ENCODE data around the gene SP100.

SP100 gene

DNA sequence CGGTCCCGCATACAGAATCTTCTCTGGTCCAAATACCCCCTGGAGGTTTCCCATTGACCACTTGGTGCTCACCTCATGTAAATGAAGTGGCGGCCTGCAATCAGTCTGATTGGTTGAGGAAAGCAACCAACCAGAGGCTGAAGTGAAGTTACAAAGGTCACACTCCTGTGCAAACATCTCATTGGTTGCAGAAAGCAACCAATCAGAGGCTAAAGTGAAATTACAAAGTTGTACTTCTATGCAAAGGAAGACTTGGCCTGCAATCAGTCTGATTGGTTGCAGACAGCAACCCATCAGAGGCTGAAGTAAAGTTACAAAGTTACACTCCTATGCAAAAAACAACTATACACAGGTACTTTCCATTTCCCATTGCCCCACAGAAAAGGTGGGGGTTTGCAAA lies 2.5 kb upstream of the SP100 start:
- Histone ChIP-seq H4K20me1 (peaks cover 0 to 12% (median 0%) of the 10 kb centered on the region in 11 experiments; a peak in 10 of 22 replicates), H3K4me3 (no peak overlapping the region), H3K4me1 (peaks cover 45 to 80% (median 54%) of the 10 kb centered on the region in 10 experiments), H3K27ac (no peak overlapping the region), H3K9ac (no peak overlapping the region), H3K36me3 (peaks cover 0 to 3% (median 0%) of the 10 kb centered on the region in 11 experiments; a peak in 1 of 22 replicates), H3K4me2 (peak overlapping the region in 5 of 11 experiments; percentile 78 to 98 (median 94); a peak in 10 of 22 replicates), H3K9me3 (replicated peaks in 1 of 11) (no peaks in the 10 kb centered on the region), H3K27me3 (no peaks in the 10 kb centered on the region)
- TF ChIP-seq Cebpa-rat (IDR thresholded peaks at IDR 0.05), result no peak

DNA sequence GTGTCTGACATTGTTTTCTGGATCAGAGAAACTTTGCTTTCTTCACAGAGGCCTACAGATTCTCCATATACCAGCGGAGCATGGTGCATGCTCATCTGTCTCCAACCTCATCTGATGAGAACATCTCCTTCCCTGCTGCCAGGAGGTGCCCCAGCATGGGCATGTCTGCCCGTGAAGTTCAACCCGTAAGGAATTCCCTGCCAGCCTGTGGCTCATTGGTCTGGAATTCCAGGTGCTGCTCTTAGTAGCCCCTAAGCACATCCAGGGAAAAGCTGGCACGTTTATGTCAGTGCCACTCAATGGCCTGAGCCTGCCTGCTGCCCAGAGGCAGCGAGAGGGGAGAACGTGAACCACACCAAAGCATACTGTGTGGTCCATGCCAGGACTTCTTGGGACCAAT lies 1.7 kb upstream of the SP100 start:
- Histone ChIP-seq H3K4me3 (no peak overlapping the region), H3K27me3 (no peaks in the 10 kb centered on the region), H3K36me3 (peaks cover 0 to 10% (median 4%) of the 10 kb centered on the region in 11 experiments; a peak in 8 of 22 replicates), H3K27ac (peak overlapping the region in 5 of 11 experiments; percentile 15 to 96 (median 89); a peak in 6 of 22 replicates), H3K4me1 (peaks cover 49 to 80% (median 61%) of the 10 kb centered on the region in 10 experiments), H4K20me1 (peaks cover 0 to 20% (median 3%) of the 10 kb centered on the region in 11 experiments; a peak in 11 of 22 replicates), H3K9ac (no peak overlapping the region), H3K9me3 (replicated peaks in 1 of 11) (no peaks in the 10 kb centered on the region), H3K4me2 (peak overlapping the region in 6 of 11 experiments; percentile 78 to 98 (median 90); a peak in 11 of 22 replicates)
- TF ChIP-seq Cebpa-rat (IDR thresholded peaks at IDR 0.05), result no peak

DNA sequence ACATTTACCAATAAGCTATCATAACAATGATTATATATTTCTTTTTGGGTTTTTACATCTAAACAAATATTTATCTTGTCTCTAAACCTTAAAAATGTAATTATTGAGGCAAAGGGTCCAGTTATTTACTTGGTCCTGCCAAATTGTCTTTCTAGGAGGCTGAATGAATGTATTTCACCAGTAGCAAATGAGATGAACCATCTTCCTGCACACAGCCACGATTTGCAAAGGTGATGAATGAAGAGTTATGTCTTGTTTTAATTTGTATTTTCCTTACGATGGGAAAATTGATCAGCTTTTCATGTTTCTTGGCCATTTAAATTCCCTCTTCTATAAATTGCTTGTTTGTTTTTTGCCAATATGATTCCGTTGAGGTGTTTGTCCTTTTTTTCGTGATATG lies 1.4 kb downstream of the SP100 start:
- peaks cover 36 to 86% (median 48%) of the 10 kb centered on the region in 10 experiments for H3K4me1 ChIP-seq
- no peak for TF ChIP-seq Cebpa-rat (IDR thresholded peaks at IDR 0.05)
- peak overlapping the region; percentile 18 to 87 (median 78); a peak in 19 of 20 replicates for H3K4me3 ChIP-seq
- H3K27me3 ChIP-seq, result no peaks in the 10 kb centered on the region
- peaks cover 4 to 40% (median 24%) of the 10 kb centered on the region in 11 experiments; a peak in 21 of 22 replicates for H3K36me3 ChIP-seq
- peak overlapping the region in 8 of 11 experiments; percentile 28 to 95 (median 45); a peak in 14 of 22 replicates for H3K9ac ChIP-seq
- peaks cover 0 to 51% (median 6%) of the 10 kb centered on the region in 11 experiments; a peak in 12 of 22 replicates for H4K20me1 ChIP-seq
- H3K27ac ChIP-seq, result no peak overlapping the region; a peak in 1 of 22 replicates
- H3K9me3 ChIP-seq (replicated peaks in 1 of 11), result no peaks in the 10 kb centered on the region
- peak overlapping the region; percentile 78 to 98 (median 93) for H3K4me2 ChIP-seq

DNA sequence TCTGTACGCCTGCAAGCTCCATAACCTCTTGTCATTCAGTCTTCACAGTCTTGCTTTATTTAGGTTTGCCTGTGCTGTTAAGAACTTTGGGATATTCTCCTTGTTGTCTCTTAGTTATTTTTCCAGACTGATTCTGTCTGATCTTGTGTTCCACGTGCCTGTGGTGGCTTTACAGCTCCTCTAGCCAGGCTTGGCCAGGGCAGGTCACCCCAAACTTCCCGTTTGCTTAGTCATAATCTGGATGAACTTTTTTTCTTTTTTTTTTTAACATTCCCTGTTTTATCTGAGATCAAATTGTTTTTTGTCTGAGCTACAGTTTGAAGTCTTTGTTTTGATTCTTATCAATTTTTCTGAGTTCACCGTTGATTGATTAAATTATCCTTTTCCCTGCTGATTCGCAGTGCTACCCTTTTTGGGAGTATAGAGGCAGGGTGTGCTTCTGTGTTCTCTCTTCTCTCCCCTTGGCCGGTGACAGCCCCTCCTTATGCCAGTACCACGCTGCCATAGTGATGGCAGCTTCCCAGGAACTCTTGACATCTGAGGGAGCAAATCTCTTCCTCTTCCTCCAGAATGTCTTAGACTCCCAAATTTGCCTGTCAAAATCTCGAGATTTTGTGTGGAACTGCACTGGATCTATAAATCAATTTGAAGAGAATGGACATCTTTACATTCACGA lies 2.5 kb downstream of the SP100 start:
- peak overlapping the region in 5 of 11 experiments; percentile 2 to 55 (median 12); a peak in 5 of 22 replicates for H3K27ac ChIP-seq
- H3K4me1 ChIP-seq, result peaks cover 30 to 84% (median 40%) of the 10 kb centered on the region in 10 experiments
- no peaks in the 10 kb centered on the region for H3K9me3 ChIP-seq (replicated peaks in 1 of 11)
- TF ChIP-seq Cebpa-rat (IDR thresholded peaks at IDR 0.05), result no peak
- H3K4me2 ChIP-seq, result peak overlapping the region; percentile 78 to 98 (median 93)
- peaks cover 12 to 48% (median 32%) of the 10 kb centered on the region in 11 experiments; a peak in 21 of 22 replicates for H3K36me3 ChIP-seq
- H3K4me3 ChIP-seq, result peak overlapping the region in 8 of 10 experiments; percentile 10 to 87 (median 80); a peak in 14 of 20 replicates
- peak overlapping the region in 7 of 11 experiments; percentile 28 to 95 (median 51); a peak in 13 of 22 replicates for H3K9ac ChIP-seq
- peaks cover 0 to 62% (median 7%) of the 10 kb centered on the region in 11 experiments; a peak in 12 of 22 replicates for H4K20me1 ChIP-seq
- no peaks in the 10 kb centered on the region for H3K27me3 ChIP-seq

DNA sequence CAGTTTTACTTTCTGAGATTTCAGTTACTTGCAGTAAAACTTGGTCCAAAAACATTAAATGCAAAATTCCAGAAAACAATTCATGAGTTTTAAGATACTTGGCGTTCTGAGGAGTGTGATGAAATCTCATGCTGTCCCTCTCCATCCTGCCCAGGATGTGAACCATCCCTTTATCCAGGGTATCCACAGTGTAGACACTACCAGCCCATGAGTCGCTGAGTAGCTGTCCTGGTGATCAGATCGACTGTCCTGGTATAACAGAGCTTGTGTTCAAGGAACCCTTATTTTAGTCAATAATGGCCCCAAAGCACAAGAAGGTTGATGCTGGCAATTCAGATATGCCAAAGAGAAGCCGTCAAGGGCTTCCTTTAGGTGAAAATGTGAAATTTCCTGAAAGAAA lies 3.2 kb downstream of the SP100 start:
- 0 out of 22 replicates have a peak, but pooled peaks cover 0 to 3% (median 0%) of the 10 kb centered on the region in 11 experiments for H3K9me3 ChIP-seq (replicated peaks in 1 of 11)
- TF ChIP-seq Cebpa-rat (IDR thresholded peaks at IDR 0.05), result no peak
- peak overlapping the region in 9 of 11 experiments; percentile 1 to 98 (median 87); a peak in 14 of 22 replicates for H3K4me2 ChIP-seq
- H3K27me3 ChIP-seq, result no peaks in the 10 kb centered on the region
- peaks cover 19 to 55% (median 39%) of the 10 kb centered on the region in 11 experiments for H3K36me3 ChIP-seq
- peak overlapping the region in 2 of 10 experiments; percentile 79 to 87; a peak in 5 of 20 replicates for H3K4me3 ChIP-seq
- H3K9ac ChIP-seq, result no peak overlapping the region
- H4K20me1 ChIP-seq, result peaks cover 0 to 69% (median 14%) of the 10 kb centered on the region in 11 experiments; a peak in 13 of 22 replicates
- peaks cover 30 to 84% (median 40%) of the 10 kb centered on the region in 10 experiments for H3K4me1 ChIP-seq
- no peak overlapping the region for H3K27ac ChIP-seq

GRCh38 chr2:230422149-230422548 lies 6.1 kb downstream of the SP100 start:
- Histone ChIP-seq H3K4me2 (peak overlapping the region in 2 of 11 experiments; percentile 7 to 28; a peak in 2 of 22 replicates), H3K9ac (no peak overlapping the region), H3K36me3 (peaks cover 28 to 77% (median 53%) of the 10 kb centered on the region in 11 experiments), H3K27me3 (no peaks in the 10 kb centered on the region), H3K4me3 (no peak overlapping the region), H4K20me1 (peaks cover 0 to 98% (median 19%) of the 10 kb centered on the region in 11 experiments; a peak in 13 of 22 replicates), H3K9me3 (replicated peaks in 1 of 11) (peaks cover 2 to 16% (median 4%) of the 10 kb centered on the region in 11 experiments; a peak in 19 of 22 replicates), H3K27ac (no peak overlapping the region), H3K4me1 (peaks cover 16 to 86% (median 26%) of the 10 kb centered on the region in 10 experiments)
- no peak for TF ChIP-seq Cebpa-rat (IDR thresholded peaks at IDR 0.05)

DNA sequence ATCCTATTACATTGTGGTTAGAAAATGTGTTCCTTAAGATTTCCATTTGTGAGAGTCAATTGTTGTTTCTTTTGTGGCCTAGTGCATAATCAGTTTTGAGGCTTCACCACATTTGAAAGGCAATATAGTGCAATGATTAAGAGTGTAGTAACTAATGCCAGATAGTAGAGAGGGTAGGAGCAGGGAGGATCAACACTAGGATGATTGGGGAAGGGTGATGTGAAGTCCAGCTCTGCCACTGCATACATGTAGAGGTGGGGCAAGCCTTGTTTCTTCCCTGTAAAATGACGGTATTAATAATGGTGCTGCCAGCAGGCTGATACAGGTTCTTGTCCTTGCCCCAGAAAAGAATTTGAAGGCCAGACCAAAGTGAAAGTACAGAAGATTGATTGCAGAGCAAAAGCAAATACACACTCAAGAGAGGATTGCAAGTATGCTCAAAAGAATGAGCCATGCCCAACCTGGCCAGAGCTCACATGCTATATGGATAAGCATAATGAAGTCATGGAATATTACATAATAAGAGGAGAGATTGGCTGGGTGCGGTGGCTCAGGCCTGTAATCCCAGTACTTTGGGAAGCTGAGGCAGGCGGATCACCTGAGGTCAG lies 8.0 kb downstream of the SP100 start:
- no peak overlapping the region for H3K4me3 ChIP-seq
- no peak for TF ChIP-seq Cebpa-rat (IDR thresholded peaks at IDR 0.05)
- H3K4me1 ChIP-seq, result peaks cover 0 to 70% (median 8%) of the 10 kb centered on the region in 10 experiments; a peak in 13 of 20 replicates
- H3K4me2 ChIP-seq, result peak overlapping the region in 2 of 11 experiments; percentile 26 to 37; a peak in 4 of 22 replicates
- H3K27ac ChIP-seq, result no peak overlapping the region
- peaks cover 19 to 34% (median 22%) of the 10 kb centered on the region in 11 experiments for H3K9me3 ChIP-seq (replicated peaks in 1 of 11)
- no peak overlapping the region for H3K9ac ChIP-seq
- peaks cover 46 to 90% (median 67%) of the 10 kb centered on the region in 11 experiments for H3K36me3 ChIP-seq
- H3K27me3 ChIP-seq, result no peaks in the 10 kb centered on the region
- H4K20me1 ChIP-seq, result peaks cover 0 to 85% (median 19%) of the 10 kb centered on the region in 11 experiments; a peak in 13 of 22 replicates

DNA sequence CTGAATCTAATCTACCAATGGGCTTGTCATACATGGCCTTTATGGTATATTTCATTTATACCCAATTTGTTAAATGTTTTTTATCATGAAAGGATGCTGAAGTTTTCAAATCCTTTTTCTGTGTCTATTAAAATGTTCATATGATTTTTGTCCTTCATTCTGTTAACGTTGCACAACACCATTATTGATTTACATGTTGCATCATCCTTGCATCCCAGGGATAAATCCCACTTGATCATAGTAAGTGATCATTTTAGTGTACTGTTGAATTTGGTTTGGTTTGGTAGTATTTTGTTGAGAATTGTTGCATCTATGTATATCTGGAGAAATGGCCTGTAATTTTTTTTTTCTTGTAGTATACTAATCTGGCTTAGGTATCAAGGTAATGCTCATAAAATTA lies 9.4 kb downstream of the SP100 start:
- peaks cover 60 to 94% (median 81%) of the 10 kb centered on the region in 11 experiments for H3K36me3 ChIP-seq
- TF ChIP-seq Cebpa-rat (IDR thresholded peaks at IDR 0.05), result 0 out of 22 replicates have a peak, but pooled peaks of 1 of the 11 experiments have one; percentile 54
- peaks cover 0 to 77% (median 23%) of the 10 kb centered on the region in 11 experiments; a peak in 12 of 22 replicates for H4K20me1 ChIP-seq
- no peaks in the 10 kb centered on the region for H3K27me3 ChIP-seq
- H3K4me1 ChIP-seq, result peaks cover 0 to 61% (median 0%) of the 10 kb centered on the region in 10 experiments; a peak in 9 of 20 replicates
- H3K4me3 ChIP-seq, result no peak overlapping the region
- H3K9me3 ChIP-seq (replicated peaks in 1 of 11), result peaks cover 33 to 49% (median 36%) of the 10 kb centered on the region in 11 experiments
- H3K9ac ChIP-seq, result no peak overlapping the region
- no peak overlapping the region for H3K27ac ChIP-seq
- H3K4me2 ChIP-seq, result peak overlapping the region in 1 of 11 experiments; percentile 24; a peak in 1 of 22 replicates
